ENCODE data around the gene PNPLA1.
"Not testable (repeated sequence)": the region's sequence is repeated elsewhere in the genome, so short reads cannot be mapped to it uniquely, and the experiment has no call there.

Gene PNPLA1

GRCh38 chr6:36336208-36336710 lies 66.4 kb downstream of the PNPLA1 start:
- no peak for DNase-seq (ENCODE audit: low read depth)

GRCh38 chr6:36336779-36337241 lies 67.0 kb downstream of the PNPLA1 start, which contains the start of gene BNIP5:
Gene BNIP5 (minus strand): TSS chr6:36336888. CDS start chr6:36330690, 6,198 bp downstream.
- DNase-seq (ENCODE audit: low read depth) = no peak

GRCh38 chr6:36337814-36338213 lies 68.0 kb downstream of the PNPLA1 start:
- DNase-seq (ENCODE audit: low read depth) = no peak

GRCh38 chr6:36338223-36338622 lies 68.4 kb downstream of the PNPLA1 start:
- not testable (repeated sequence) for DNase-seq (ENCODE audit: low read depth)

- no peak for DNase-seq (ENCODE audit: low read depth)
Observed at GRCh38 chr6:36339146-36339545, 69.3 kb downstream of the PNPLA1 start.

GRCh38 chr6:36340306-36340617 lies 70.4 kb downstream of the PNPLA1 start:
- DNase-seq (ENCODE audit: low read depth) = no peak

- peak; percentile 39 for DNase-seq (ENCODE audit: low read depth)
Observed at GRCh38 chr6:36340618-36341454, 71.0 kb downstream of the PNPLA1 start.

GRCh38 chr6:36343109-36343680 lies 73.3 kb downstream of the PNPLA1 start:
- no peak for DNase-seq (ENCODE audit: low read depth)

- DNase-seq (ENCODE audit: low read depth) = no peak
Observed at GRCh38 chr6:36345681-36346466, 76.0 kb downstream of the PNPLA1 start.

GRCh38 chr6:36346486-36347273 lies 76.8 kb downstream of the PNPLA1 start:
- DNase-seq (ENCODE audit: low read depth) = no peak

GRCh38 chr6:36347621-36348020 lies 77.8 kb downstream of the PNPLA1 start:
- DNase-seq (ENCODE audit: low read depth) = no peak

GRCh38 chr6:36349240-36349639 lies 79.4 kb downstream of the PNPLA1 start:
- no peak for DNase-seq (ENCODE audit: low read depth)

GRCh38 chr6:36350082-36350481 lies 80.2 kb downstream of the PNPLA1 start:
- DNase-seq (ENCODE audit: low read depth) = no peak

GRCh38 chr6:36350681-36351571 lies 81.1 kb downstream of the PNPLA1 start:
- no peak for DNase-seq (ENCODE audit: low read depth)

- DNase-seq (ENCODE audit: low read depth) = no peak
Observed at GRCh38 chr6:36352477-36353157, 82.8 kb downstream of the PNPLA1 start.

GRCh38 chr6:36353411-36353915 lies 83.6 kb downstream of the PNPLA1 start:
- DNase-seq (ENCODE audit: low read depth) = no peak

- no peak for DNase-seq (ENCODE audit: low read depth)
Observed at GRCh38 chr6:36355819-36356218, 86.0 kb downstream of the PNPLA1 start.

GRCh38 chr6:36357872-36358225 lies 88.0 kb downstream of the PNPLA1 start:
- no peak for DNase-seq (ENCODE audit: low read depth)
